ENCODE results near the gene C6orf89.
A peak's percentile ranks its signal among the peaks of the same experiment; 100 is the strongest.

C6orf89 gene

DNA sequence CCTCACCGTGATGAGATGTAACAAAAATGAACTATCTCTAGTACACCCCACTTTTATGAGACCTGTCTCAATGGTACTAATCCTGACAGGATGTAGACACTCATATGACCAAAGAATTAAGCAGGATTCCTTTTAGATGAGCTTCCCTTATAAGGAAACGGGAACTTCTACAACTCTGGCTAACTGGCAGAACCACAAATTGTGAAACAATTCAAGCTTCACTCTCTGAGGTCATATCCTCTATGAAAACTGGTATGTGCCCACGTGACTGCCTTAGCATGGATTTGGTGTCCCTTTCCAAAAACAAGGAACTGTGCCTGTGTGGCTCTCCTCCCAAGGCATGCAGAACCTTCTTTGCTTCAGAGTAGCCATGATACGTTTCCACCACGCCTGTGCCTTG lies 32.4 kb upstream of the C6orf89 start:
- no peak for DNase-seq

DNA sequence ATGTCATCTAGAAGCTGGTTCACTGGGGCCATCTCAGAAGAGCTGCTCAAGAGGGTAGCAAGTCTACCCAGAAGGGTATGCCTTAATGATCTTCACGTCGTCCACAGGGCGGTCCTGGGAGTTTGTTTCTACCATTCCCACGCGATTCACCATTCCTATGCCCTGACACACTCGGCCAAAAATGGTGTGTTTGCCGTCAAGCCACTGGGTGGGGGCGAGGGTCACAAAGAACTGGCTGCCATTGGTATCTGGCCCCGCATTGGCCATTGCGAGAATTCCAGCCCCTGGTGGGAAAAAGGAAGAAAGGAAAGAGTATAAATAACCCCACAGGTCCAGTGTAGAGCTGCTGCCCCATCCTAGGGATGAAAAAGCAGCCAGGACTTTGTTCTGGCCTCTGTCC lies 30.0 kb upstream of the C6orf89 start:
- no peak for DNase-seq

DNA sequence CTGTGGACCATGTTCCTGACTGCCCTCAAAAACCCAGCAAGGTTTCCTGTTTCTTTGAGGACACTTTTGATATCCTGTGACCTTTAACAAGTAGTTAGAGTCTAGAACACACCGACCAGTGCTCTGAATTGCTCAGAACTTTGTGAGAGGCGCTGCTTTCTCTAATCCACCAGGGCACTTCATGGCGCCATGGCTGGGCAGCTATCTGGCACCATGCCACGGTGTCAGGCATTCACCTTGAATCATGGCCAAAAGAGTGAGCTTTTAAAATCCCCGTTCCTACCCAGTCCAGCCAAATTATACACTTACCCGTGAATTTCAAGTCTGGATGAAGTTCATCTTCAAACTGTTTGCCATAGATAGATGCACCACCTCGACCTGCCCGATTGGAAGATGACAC lies 29.5 kb upstream of the C6orf89 start:
- DNase-seq, result no peak

DNA sequence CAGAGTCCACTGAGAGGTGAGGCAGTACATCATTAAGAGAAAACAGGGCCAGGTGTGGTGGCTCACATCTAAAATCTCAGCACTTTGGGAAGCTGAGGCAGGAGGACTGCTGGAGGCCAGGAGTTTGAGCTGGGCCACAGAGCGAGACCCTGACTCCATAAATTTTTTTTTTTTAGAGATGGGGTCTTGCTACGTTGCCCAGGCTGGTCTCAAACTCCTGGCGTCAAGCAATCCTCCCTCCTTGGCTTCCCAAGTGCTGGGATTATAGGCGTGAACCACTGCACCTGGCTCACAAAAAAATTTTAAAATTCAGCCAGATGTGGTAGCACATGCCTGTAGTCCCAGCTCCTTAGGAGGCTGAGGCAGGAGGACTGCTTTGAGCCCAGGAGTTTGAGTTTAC lies 28.4 kb upstream of the C6orf89 start:
- no peak for DNase-seq

DNA sequence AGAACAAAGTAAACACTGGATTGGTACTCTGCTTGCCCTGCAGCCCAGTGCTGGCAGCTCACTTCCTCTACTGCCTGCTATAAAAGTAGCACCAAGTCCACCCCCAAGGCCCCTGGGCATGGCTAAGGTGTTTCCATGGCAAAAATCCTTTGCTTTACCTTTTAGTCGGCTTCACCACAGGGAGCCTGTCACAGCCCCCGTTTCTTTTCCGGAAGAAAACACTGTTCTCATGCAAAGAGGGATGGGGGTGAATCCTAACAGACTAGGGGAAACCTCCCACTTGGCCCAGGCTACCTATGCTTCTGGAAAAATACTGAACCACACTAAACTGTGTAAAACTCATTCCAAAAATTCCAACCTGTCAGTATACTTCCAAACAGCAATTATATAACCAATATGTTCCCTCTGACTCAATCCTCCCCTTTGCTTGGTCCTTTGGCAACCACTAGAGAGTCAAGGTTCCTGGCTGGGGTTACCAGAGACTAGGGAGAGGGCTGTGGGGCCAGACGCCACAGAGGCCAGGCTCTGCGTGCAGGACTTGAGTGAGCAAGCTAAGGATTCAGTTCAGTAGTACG lies 27.3 kb upstream of the C6orf89 start:
- DNase-seq, result no peak

DNA sequence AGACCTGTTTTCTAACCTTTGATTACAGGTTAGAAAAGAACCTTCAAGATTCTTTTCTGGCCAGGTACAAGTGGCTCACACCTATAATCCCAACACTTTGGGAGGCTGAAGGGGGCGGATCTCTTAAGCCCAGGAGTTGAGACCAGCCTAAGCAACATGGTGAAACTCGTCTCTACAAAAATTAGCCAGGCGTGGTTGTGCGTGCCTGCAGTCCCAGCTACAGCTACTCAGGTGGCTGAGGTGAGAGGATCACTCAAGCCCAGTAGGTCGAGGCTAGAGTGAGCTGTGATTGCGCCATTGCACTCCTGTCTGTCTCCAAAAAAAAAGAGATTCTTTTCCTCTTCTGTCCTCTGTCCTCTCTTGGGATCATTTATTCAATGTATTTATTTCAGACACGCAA lies 25.6 kb upstream of the C6orf89 start:
- DNase-seq, result no peak

DNA sequence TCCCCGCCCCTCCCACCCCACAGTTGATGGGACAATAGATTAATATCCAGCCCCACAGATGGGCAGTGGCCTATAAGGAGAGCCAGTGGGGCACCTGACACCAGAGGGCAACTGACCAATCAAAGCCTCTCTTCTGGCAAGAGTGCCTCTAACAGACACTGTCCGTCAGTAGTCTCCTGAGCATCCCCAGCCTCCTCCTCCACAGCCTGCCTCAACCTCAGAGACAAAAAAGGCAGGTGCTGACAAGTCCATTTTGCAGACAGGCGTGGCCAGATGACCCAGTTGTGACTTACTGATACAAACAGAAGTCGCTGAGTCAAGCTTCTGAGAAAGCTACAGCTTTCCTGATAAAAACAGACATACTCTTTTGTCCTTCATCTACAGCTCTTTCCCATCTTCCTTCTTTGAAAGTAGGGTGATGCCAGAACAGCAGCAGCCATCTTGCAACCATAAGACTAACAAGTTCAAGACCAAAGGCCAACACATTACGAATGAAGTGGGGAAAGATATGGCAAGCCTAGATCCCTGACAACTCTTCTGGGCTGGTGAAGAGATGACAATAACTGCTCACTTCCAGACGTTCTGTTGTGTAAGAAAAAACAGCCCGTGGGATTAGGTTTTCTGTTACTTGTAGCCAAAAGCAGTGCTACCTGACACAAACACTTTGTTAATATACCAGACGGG lies 23.4 kb upstream of the C6orf89 start:
- peak in 1 of 5 donors; percentile 14 for DNase-seq

DNA sequence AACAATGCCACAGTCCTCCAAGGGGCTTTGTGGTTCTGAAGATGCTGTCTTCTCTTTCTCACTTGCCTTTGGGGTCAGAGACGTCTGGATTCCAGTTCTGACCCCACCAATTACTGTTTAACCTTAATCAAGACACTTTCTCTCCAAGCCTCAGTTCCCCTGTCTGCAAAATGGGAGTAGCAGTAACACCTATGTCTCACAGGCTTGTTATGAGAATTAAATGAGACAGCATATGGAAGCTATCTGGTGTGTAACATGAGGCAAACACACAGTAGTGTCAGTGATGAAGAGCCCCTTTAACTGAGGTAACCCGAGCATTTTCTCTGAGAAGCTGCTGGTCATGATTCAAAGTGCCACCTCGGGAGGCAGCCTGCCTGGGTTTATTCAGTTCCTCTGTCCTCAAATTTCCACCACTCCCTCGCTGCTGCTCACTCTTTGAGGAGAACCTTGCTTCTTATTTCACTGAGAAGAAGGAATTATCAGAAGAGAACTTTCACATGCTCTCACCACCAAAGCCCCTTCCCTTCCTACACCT lies 22.8 kb upstream of the C6orf89 start:
- DNase-seq, result no peak

DNA sequence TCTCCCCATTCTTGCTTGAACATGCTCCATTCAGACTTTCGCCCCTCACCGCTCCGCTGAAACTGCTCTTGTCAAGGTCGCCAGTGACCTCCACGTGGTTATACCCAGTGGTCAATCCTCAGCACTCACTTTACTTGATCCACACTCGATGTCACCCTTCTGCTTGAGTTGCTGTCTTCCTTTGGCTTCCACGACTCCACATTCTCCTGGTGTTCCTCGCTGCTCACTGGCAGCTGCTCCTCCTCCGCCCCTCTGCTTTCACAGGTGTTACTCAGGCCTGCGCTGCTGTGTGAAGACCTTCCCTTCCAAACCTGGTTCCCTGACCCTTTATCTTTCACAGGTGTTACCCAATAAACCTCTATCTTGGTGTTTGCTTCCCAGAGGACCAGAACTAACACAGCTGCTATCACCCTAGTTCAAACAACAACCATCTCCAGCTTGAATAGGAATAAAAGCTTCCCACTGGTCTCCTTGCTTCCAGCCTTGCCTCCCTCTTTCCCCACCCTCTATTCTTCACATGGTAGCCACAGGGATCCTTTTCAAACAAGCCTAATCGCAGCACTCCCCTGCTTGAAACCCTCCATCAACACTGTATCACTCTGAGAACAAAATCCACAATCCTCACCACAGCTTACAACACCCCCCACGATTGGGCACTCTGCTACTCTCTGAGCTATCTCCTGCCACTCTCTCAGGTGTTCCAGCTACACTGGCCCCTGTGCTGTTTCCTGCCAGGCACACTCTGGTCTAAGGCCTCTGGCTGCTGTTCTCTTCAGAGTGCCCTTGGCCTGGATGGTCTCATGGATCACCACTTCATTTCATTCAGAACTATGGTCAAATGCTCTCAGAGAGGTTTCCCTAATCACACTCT lies 21.8 kb upstream of the C6orf89 start:
- no peak for DNase-seq

DNA sequence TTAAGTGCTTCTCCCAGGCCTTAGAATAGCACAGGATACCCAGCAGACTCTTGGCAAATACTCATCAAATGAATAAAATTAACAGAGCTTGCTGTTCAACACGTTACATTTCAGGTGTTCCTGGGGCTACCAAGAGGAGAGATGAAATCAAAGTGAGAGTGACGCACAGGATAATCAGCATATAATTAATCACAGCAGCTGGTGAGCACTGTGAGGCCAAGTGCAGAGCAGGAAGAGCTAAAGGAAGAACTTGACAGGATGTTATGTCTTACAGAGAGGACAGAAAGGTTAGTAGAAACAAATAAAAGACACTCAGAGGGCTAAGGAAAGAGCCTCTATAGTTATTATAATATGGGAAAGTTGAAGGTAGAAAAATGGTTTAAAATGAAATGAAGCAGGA lies 19.9 kb upstream of the C6orf89 start:
- peak in 1 of 5 donors; percentile 22 for DNase-seq

DNA sequence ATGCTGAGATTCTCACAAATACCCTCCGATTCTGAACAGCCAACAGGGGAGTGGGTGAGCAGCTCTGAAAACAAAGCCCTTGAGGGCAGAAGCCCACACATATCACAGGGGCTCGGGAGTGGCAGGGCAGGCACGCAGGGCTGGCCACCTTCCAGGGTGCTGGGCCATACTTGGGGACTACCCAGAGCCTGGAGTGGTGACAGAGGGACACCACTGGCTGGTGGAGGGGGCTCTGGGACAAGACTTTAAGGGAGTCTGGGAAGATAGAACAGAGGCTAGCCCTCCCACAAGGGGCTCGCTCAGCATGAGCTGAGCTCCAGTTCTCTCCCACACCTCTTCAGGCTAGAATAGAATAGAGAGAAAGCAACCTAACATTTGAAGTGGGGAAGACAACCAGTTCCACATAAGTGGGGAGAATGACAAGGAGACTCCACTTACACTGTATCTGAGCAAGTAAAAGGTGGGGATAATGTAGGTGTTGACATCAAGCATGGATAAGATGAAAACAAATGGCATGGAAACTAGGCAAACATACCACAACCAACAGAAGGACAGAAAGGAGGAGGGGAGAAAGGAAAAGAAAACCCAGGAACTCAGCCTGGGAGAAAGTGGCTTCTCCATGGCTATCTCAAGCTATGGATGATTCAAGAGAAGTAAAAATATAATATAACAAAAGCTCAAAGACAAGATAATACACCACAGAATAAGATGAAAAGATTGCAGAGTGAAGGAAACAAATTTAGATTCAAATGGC lies 18.1 kb upstream of the C6orf89 start:
- DNase-seq, result no peak

DNA sequence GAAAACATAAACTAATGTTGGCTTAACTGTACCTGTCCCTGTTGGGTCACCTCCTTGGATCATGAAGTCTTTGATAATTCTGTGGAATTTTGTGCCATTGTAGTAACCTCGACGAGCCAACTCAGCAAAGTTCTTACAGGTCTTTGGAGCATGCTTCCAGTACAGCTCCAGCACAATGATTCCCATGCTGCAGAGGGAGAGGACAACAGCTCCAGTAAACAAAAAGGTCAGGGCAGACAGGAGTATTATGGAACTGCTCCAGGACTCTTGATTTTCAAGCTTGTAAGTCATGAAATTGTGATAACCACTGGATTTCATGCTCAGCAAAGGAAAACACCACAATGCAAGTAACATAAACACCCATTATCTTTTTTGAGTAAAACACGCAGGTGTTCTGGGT lies 14.1 kb upstream of the C6orf89 start:
- no peak for DNase-seq

DNA sequence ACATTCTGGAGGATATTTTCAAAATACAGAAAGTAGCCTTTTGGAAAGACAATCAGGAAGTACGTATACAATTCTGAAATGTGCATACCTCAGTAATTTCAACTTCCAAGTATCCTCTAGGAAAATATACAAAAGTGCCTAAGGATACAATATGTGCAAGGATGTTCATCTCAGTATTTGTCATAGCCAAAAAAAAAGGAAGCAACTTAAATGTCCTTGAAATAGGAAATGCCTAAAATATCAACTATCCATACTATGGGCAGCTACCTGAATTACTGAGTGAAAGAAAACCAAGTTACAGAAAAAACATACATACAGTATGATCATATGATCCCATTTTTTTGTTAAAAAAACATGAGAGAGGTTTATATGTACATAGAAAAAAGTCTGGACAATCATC lies 12.6 kb upstream of the C6orf89 start:
- DNase-seq, result no peak

DNA sequence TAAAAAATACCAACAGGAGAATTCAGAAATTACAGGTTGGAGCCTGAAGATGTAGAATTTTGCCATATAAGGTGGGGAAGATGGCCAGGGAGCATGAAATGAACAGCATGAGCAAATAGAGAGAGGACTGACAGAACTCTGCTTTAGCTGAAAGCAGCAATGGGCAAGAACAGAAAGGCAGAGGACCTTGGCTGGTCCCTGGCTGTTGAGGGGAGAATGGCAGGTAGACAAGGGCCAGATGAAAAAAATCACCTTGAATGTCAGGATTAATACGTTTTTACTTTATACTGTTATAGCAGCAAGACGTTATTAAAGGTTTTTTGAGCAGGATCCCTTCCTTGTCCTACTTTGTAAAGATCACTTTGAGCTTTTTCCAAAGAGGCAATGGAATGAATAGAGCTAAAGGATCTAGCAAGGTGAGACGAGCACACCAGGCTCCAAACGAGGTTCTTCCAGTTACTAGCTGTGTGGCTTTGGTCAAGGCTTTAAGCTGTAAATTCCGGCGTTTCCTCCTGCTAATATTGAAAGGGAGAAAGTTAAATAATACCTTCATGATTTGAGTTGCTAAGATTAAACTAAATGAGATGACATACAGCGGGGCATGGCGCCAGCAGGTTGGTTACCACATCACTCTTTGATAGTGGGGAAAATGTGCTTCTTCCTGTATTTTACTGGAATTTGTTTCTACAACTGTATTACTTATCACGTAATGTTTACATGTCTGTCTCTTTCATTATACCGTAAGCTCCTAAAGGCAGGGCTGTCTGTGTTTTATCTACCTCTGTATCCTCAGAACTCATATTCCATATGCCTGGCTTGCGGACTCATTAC lies 11.9 kb upstream of the C6orf89 start:
- DNase-seq, result peak in 1 of 5 donors; percentile 42

DNA sequence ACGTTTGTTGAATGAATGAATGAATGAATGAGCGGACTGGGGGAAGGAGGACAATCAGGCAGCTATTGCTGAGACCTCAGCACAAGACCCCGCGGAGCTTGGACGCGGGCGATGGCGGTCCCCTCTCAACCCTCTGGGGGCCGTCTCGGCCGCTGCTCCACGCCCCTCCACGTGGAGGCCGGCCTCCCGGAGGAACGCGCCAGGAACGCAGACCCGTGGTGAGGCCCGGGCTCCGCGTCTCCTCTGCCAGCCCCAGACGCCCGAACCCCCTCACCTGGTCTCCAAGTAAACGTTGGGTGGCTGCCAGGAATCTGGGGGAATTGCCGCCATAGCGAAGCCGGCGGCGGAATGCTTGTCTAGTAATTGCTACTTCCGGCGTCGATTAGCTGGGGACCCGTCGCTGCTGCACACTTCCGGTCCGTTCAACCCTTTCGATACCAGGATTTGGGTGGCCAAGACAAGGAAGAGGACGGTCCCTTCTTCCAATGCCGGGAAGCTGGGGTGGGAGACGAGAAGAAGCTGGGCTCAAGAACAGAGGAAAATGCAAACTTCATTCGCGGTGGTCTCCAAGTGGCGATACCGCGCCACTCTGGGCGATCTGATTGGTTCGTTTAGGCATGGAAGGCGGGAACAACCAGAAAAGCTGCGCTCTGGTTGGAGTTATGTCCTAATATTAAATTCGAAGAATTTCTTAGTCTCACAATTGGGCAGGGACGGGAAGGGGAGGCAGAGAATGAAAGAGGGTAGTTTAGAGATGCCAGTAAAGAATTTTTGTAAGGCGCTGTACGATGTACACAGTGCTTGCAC lies 11.1 kb upstream of the C6orf89 start, which contains the start of gene PPIL1:
Gene PPIL1 (minus strand): TSS at position 361 of the 807 bp plus-strand sequence. CDS start 31 bp downstream, at position 330.
- DNase-seq, result peak; percentile 71 to 90 (median 82)

DNA sequence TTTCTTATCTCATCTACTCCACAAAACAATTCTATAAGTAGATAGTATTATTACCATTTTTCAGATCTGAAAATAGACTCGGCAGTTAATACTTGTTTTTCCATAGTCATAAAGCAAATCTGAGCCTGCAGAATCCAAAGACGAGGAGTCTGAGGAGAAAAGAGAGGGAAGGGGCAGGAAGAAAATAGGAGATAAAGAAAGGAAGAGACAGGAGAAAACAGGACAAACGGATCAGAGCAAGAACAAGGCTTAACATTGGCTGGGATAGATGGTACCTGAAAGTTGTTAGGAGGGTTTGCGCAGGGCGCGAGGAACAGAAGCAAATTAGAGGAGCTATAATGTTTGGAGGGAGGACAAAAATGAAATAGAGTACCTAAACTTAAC lies 10.5 kb upstream of the C6orf89 start:
- no peak for DNase-seq

DNA sequence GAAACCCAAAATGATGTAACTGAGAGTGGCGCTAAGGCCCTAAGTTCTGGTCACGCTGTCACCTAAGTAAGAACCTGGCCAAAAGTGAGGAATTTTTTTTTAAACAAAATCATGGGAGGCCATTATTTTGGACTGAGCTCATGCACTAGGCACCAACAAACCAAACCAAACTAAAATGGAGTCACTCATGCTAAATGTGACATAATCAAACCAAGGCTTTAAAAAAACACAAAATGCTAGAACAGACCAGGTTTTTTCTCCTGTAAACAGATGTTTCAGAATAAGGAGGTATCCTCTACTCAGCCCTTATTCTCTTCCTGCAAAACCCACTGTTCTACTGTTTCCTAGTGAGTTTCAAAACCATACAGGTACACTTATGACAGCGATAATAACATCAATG lies 1.1 kb upstream of the C6orf89 start:
- DNase-seq, result no peak

DNA sequence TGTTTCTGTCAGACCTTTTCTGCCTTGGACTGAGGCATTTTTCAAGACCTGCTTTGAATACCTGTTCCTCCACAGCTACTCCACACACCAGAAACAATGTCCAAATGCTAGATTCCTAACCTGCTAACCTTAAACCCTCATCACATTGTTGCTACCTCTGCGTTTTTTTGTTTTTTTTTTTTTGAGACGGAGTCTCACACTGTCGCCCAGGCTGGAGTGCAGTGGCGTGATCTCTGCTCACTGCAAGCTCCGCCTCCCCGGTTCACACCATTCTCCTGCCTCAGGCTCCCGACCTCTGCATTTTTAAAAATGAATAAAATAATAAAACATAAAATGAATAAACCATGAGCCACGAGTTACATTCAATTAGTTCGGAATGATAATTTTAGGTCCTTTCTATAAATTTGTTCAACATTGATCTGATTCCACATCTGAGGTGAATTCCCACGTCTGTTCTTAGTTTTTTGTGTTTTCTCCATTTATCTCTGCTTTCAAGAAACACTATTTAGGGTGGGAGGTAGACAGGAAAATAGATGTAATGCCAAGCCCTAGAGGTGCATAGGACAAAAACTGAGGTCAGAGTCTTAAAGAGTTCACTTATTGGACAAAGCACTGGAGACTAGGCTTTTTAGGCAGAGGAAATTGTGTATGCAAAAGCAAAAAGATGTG lies 1.3 kb downstream of the C6orf89 start:
- no peak for DNase-seq

DNA sequence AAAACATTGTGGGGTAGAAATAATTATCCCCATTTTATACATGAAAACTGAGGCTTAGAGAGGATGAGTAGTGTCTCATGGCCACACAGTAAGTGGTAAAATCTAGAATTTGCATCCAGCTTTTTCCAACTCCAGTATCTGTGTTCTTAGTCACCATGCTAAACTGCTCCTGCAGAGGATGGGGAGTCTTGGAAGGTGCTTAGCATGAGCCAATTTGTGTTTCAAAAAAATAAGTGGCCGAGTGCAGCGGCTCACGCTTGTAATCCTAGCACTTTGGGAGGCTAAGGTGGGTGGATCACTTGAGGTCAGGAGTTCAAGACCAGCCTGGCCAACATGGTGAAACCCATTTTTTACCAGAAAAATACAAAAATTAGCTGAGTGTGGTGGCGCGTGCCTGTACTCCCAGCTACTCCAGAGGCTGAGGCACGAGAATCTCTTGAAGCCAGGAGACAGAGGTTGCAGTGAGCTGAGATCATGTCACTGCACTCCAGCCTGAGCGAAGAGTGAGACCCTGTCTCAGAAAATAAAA lies 2.4 kb downstream of the C6orf89 start:
- no peak for DNase-seq

Measured in T-helper 1 cell (primary cell).